ENCODE results near the gene KLHL25.

Gene KLHL25

GRCh38 chr15:85772668-85773067 lies 22.1 kb downstream of the KLHL25 start:
- no peak for DNase-seq

GRCh38 chr15:85771781-85772445 lies 22.8 kb downstream of the KLHL25 start:
- DNase-seq = no peak

GRCh38 chr15:85771271-85771670 lies 23.5 kb downstream of the KLHL25 start:
- DNase-seq = no peak

GRCh38 chr15:85770096-85771041 lies 24.4 kb downstream of the KLHL25 start:
- no peak for DNase-seq

GRCh38 chr15:85769182-85769900 lies 25.4 kb downstream of the KLHL25 start:
- DNase-seq = no peak

- DNase-seq = no peak
Measured at GRCh38 chr15:85768595-85769168, 26.0 kb downstream of the KLHL25 start.

- DNase-seq = no peak
Measured at GRCh38 chr15:85767785-85768529, 26.8 kb downstream of the KLHL25 start.

GRCh38 chr15:85766001-85766831 lies 28.5 kb downstream of the KLHL25 start:
- no peak for DNase-seq

- no peak for DNase-seq
Measured at GRCh38 chr15:85764649-85765277, 30.0 kb downstream of the KLHL25 start.

- DNase-seq = no peak
Measured at GRCh38 chr15:85763673-85764633, 30.8 kb downstream of the KLHL25 start.

GRCh38 chr15:85763157-85763556 lies 31.6 kb downstream of the KLHL25 start:
- DNase-seq = no peak

- DNase-seq = no peak
Measured at GRCh38 chr15:85762756-85763127, 32.0 kb downstream of the KLHL25 start.

- DNase-seq = no peak
Measured at GRCh38 chr15:85762039-85762755, 32.5 kb downstream of the KLHL25 start.

GRCh38 chr15:85761635-85762034 lies 33.1 kb downstream of the KLHL25 start:
- DNase-seq = no peak

GRCh38 chr15:85760531-85761371 lies 34.0 kb downstream of the KLHL25 start:
- no peak for DNase-seq

GRCh38 chr15:85760049-85760448 lies 34.7 kb downstream of the KLHL25 start:
- no peak for DNase-seq

- no peak for DNase-seq
Measured at GRCh38 chr15:85759376-85759775, 35.3 kb downstream of the KLHL25 start.

- no peak for DNase-seq
Measured at GRCh38 chr15:85758655-85758978, 36.1 kb downstream of the KLHL25 start.

Measured in right forelimb (tissue), 1 donor.